Measurements from ENCODE around the gene PRDM5.

DNA sequence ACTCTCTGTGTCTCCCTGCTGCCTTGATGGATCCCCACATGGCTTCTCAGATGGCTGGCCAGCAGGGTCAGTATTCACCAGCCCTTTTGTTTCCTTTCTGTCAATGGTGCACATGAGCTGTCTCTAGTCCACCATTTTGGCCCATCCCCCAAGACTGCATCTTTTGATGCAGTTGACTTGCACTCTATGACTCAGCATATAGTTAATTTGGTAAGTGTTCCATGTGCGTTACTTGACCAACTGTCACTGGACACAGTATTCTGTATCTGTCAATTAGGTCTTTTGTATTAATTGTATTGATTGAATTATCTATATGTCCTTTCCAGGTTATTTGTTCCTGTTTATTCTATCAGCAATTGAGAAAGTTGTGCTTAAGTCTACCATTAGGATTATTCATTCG is 29.2 kb downstream of the PRDM5 start:
- TF ChIP-seq, protein P1, sequence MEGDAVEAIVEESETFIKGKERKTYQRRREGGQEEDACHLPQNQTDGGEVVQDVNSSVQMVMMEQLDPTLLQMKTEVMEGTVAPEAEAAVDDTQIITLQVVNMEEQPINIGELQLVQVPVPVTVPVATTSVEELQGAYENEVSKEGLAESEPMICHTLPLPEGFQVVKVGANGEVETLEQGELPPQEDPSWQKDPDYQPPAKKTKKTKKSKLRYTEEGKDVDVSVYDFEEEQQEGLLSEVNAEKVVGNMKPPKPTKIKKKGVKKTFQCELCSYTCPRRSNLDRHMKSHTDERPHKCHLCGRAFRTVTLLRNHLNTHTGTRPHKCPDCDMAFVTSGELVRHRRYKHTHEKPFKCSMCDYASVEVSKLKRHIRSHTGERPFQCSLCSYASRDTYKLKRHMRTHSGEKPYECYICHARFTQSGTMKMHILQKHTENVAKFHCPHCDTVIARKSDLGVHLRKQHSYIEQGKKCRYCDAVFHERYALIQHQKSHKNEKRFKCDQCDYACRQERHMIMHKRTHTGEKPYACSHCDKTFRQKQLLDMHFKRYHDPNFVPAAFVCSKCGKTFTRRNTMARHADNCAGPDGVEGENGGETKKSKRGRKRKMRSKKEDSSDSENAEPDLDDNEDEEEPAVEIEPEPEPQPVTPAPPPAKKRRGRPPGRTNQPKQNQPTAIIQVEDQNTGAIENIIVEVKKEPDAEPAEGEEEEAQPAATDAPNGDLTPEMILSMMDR (IDR thresholded peaks at IDR 0.05) = no peak
- no peak for TF ChIP-seq POLR2A (IDR thresholded peaks at IDR 0.05)

Measured in body of pancreas (tissue), 4 donors.